Keratinocyte (primary cell): ENCODE data around the gene EIF3I. TPM values are rescaled to one million over a fixed set of nuclear protein-coding genes. Genes with fewer than 3 reads are reported as not detected.
A peak's percentile ranks its signal among the peaks of the same experiment; 100 is the strongest.

ENCODE experiments used
- DNase-seq: peaks from one replicate; pipeline ENCODE4 v3.0.0-alpha.2; 2011; ENCODE audit warnings: low read depth, missing footprints, low spot score
- FAIRE-seq: peaks from 2 replicates; lab custom pipeline; 2011; peaks lifted over from hg19 to GRCh38; lab: Jason Lieb, UNC
- H2AFZ ChIP-seq: 2 replicates; pipeline ENCODE4 v1.6.0; 2012; ENCODE audit warnings: low read length, control low read depth, inconsistent platforms; ENCODE audit not compliant: control insufficient read depth
- H3K27ac ChIP-seq: 2 replicates; pipeline ENCODE4 v1.5.1; 2011; ENCODE audit warnings: low read length; ENCODE audit not compliant: control insufficient read depth, insufficient read depth
- H3K27me3 ChIP-seq: 3 replicates; pipeline ENCODE4 v1.6.0; 2011; ENCODE audit warnings: low read length; ENCODE audit not compliant: control insufficient read depth, insufficient read depth; ENCODE audit errors: extremely low read depth
- H3K36me3 ChIP-seq, 2 experiments: 2 replicates in 1 of 2; 3 replicates in 1 of 2; pipeline ENCODE4 v1.5.1; 2011; ENCODE audit warnings: low read length in 2 of 2, mild to moderate bottlenecking in 1 of 2; ENCODE audit not compliant: control insufficient read depth in 2 of 2, insufficient read depth in 2 of 2; ENCODE audit errors: extremely low read depth in 1 of 2
- H3K4me1 ChIP-seq: 3 replicates; pipeline ENCODE4 v1.5.1; 2011; ENCODE audit warnings: low read length; ENCODE audit not compliant: control insufficient read depth, insufficient read depth; ENCODE audit errors: extremely low read depth
- H3K4me2 ChIP-seq: 3 replicates; pipeline ENCODE4 v1.6.0; 2011; ENCODE audit warnings: low read depth, low read length; ENCODE audit not compliant: control insufficient read depth, insufficient read depth; ENCODE audit errors: extremely low read depth
- H3K4me3 ChIP-seq, 3 experiments: fragments of 200-600 bp in 1 of 3; sonication (generic) in 1 of 3; 2 replicates in 2 of 3; 3 replicates in 1 of 3; pipeline ENCODE4 v1.5.1; 2011 to 2016; ENCODE audit warnings: low read length in 3 of 3, mild to moderate bottlenecking in 3 of 3, control low read depth in 2 of 3, inconsistent platforms in 1 of 3, low read depth in 1 of 3, mixed read lengths in 1 of 3, mixed run types in 1 of 3, moderate library complexity in 1 of 3; ENCODE audit not compliant: control insufficient read depth in 2 of 3, insufficient read depth in 2 of 3; ENCODE audit errors: extremely low read depth in 1 of 3
- H3K79me2 ChIP-seq: 2 replicates; pipeline ENCODE4 v1.6.0; 2012; ENCODE audit warnings: low read length; ENCODE audit not compliant: control insufficient read depth, insufficient read depth
- H3K9ac ChIP-seq: 3 replicates; pipeline ENCODE4 v1.6.0; 2011; ENCODE audit warnings: low read length; ENCODE audit not compliant: control insufficient read depth, insufficient read depth; ENCODE audit errors: extremely low read depth
- H3K9me1 ChIP-seq: 3 replicates; pipeline ENCODE4 v1.6.0; 2011; ENCODE audit warnings: low read length; ENCODE audit not compliant: control insufficient read depth, insufficient read depth; ENCODE audit errors: extremely low read depth
- H3K9me3 ChIP-seq: 2 replicates; pipeline ENCODE4 v1.5.1; 2012; ENCODE audit warnings: low read depth, low read length; ENCODE audit not compliant: control insufficient read depth
- H4K20me1 ChIP-seq: 3 replicates; pipeline ENCODE4 v1.6.0; 2011; ENCODE audit warnings: low read length; ENCODE audit not compliant: control insufficient read depth, insufficient read depth; ENCODE audit errors: extremely low read depth
- EZH2 ChIP-seq: IDR thresholded peaks from one replicate; pipeline ENCODE4 v1.6.1; 2012; ENCODE audit warnings: inconsistent platforms, mild to moderate bottlenecking, low read length, moderate library complexity
- dilution Hi-C: fragments of 300-500 bp; cut with MboI; formaldehyde crosslinking; loops from one replicate; pipeline ENCODE4 v1.7.0; 2020; ENCODE audit warnings: low sequenced_read_pairs; ENCODE audit not compliant: extremely low pct_ligation_motif_present
- polyA plus RNA-seq, 5 experiments: library from polyadenylated mRNA; depleted of rRNA in 3 of 5; stranded (reverse) in 3 of 5; stranded (forward) in 1 of 5; unstranded in 1 of 5; fragments of >200 nt; gene quantifications; 1 replicate in 1 of 5; 2 replicates in 3 of 5; 3 replicates in 1 of 5; pipeline versions ENCODE4 v1.2.1 to v1.2.3, GENCODE V29; 2011 to 2012; ENCODE audit warnings: missing spikeins in 2 of 5, low read depth in 1 of 5, low replicate concordance in 1 of 5
- TF ChIP-seq, protein P1 (sequence below), 3 experiments: IDR thresholded peaks in 1 of 3; conservative IDR thresholded peaks in 1 of 3; optimal IDR thresholded peaks in 1 of 3; 2 replicates in 2 of 3; 3 replicates in 1 of 3; pipeline versions ENCODE3 to v1.5.1; 2011; ENCODE audit warnings: low read length in 3 of 3, mild to moderate bottlenecking in 3 of 3, moderate library complexity in 2 of 3, control low read depth in 1 of 3, inconsistent platforms in 1 of 3; ENCODE audit not compliant: insufficient read depth in 2 of 3; ENCODE audit errors: extremely low read depth in 1 of 3

The EIF3I gene
- polyA plus RNA-seq, 1 donor (not counting 4 experiments of a cell fraction or from before 2014, with no cell fraction given): 388 TPM

DNA sequence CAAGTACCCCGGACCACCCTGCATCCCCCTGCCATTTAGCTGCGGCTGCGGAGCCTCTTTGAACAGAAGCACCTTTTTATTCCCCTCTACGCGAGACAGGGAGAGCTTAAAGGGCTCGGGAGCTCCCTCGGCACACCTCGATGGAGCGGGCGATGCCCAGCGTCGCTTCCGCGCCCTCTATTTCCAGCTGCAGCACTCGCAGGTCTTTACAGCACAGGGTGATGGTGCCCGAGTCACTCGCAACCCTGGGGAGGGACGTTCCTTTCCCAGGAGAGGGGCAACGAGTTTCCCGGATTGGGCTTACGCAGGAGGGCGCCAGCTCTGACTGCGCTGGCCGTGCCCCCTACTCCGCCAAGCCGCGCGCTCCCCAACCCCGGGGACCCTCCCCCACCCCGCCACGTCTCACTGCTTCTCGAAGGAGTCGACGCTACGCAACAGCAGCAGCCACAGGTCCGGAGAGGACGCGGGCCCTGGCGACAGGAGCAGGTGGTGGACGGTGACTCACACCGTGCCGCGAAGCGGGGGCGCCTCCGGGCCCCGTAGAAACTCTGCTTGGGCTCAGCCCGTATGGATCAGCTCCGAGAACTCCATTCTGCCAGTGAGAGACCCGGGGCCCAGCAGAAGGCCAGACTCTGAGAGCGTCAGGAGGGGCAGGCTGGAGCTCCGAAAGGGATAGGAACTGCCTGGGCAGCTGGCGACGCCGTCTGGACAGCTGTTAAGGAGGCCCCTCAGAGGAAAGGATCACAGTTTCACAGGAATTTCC, 19.0 kb downstream of the EIF3I start:
- TF ChIP-seq, protein P1, sequence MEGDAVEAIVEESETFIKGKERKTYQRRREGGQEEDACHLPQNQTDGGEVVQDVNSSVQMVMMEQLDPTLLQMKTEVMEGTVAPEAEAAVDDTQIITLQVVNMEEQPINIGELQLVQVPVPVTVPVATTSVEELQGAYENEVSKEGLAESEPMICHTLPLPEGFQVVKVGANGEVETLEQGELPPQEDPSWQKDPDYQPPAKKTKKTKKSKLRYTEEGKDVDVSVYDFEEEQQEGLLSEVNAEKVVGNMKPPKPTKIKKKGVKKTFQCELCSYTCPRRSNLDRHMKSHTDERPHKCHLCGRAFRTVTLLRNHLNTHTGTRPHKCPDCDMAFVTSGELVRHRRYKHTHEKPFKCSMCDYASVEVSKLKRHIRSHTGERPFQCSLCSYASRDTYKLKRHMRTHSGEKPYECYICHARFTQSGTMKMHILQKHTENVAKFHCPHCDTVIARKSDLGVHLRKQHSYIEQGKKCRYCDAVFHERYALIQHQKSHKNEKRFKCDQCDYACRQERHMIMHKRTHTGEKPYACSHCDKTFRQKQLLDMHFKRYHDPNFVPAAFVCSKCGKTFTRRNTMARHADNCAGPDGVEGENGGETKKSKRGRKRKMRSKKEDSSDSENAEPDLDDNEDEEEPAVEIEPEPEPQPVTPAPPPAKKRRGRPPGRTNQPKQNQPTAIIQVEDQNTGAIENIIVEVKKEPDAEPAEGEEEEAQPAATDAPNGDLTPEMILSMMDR (optimal IDR thresholded peaks at IDR 0.05 in 1 of 3, IDR thresholded peaks at IDR 0.05 in 1 of 3, conservative IDR thresholded peaks at IDR 0.05 in 1 of 3; ENCODE audit: extremely low read depth in 1 of 3, insufficient read depth in 2 of 3, low read length in 3 of 3): peak in 1 of 3 experiments; percentile 12
- no peak for TF ChIP-seq EZH2
- H3K27ac ChIP-seq: peak overlapping the region; percentile 14
- dilution Hi-C loops: no loop called here
- peak overlapping the region; percentile 45 for H3K9ac ChIP-seq
- H3K4me3 ChIP-seq: peak overlapping the region; percentile 27 to 77 (median 56)
- no peaks in the 10 kb centered on the region for H3K36me3 ChIP-seq
- H3K9me3 ChIP-seq: no peaks in the 10 kb centered on the region
- H4K20me1 ChIP-seq: no peaks in the 10 kb centered on the region
- H3K4me2 ChIP-seq: peak overlapping the region; percentile 92
- H3K9me1 ChIP-seq: peaks cover 2% of the 10 kb centered on the region
- H3K4me1 ChIP-seq: peaks cover 19% of the 10 kb centered on the region
- DNase-seq: no peak
- H3K79me2 ChIP-seq: no peaks in the 10 kb centered on the region
- peak overlapping the region; percentile 85 for H2AFZ ChIP-seq
- no peaks in the 10 kb centered on the region for H3K27me3 ChIP-seq
- FAIRE-seq: no peak

DNA sequence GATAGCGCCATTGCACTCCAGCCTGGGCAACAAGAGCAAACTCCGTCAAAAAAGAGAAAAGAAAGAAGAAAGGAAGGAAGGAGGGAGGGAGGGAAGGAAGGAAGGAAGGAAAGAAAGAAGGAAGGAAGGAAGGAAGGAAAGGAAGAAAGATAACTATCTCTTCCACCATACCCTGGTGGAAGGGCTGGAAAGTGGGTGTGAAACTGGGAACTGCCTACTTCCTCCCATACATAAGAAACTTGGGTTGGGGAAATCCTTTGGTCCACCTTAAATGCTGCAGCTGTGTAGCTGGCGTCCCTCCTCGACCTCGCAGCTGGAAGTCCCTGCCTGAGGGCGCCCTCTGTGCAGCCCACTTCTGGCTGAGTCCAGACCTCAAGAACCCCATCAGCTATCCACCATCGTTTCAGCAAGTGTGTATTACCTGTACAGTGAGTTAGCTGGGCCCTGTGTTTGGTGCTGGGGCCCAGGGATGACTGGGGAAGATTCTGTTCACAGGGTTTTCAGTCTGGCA, 20.2 kb downstream of the EIF3I start:
- dilution Hi-C loops: no loop called here
- no peak overlapping the region for H3K4me2 ChIP-seq
- FAIRE-seq (no peak), DNase-seq (no peak)
- H3K9me1 ChIP-seq: peaks cover 2% of the 10 kb centered on the region
- TF ChIP-seq EZH2: no peak
- TF ChIP-seq, protein P1 (optimal IDR thresholded peaks at IDR 0.05 in 1 of 3, IDR thresholded peaks at IDR 0.05 in 1 of 3, conservative IDR thresholded peaks at IDR 0.05 in 1 of 3; ENCODE audit: extremely low read depth in 1 of 3, insufficient read depth in 2 of 3, low read length in 3 of 3): no peak
- no peaks in the 10 kb centered on the region for H3K36me3 ChIP-seq
- peaks cover 12% of the 10 kb centered on the region for H3K4me1 ChIP-seq
- H3K4me3 ChIP-seq: no peak overlapping the region
- no peaks in the 10 kb centered on the region for H3K9me3 ChIP-seq
- no peak overlapping the region for H2AFZ ChIP-seq
- H3K9ac ChIP-seq: no peak overlapping the region
- H3K27me3 ChIP-seq: no peaks in the 10 kb centered on the region
- H4K20me1 ChIP-seq: no peaks in the 10 kb centered on the region
- H3K79me2 ChIP-seq: no peaks in the 10 kb centered on the region
- H3K27ac ChIP-seq: no peak overlapping the region
